ENCODE data around the gene M1AP.
A peak's percentile ranks its signal among the peaks of the same experiment; 100 is the strongest.
"Not testable (repeated sequence)": the region's sequence is repeated elsewhere in the genome, so short reads cannot be mapped to it uniquely, and the experiment has no call there.

The M1AP gene

GRCh38 chr2:74646834-74647482 lies 1.2 kb downstream of the M1AP start:
- peak; percentile 8 for DNase-seq

- no peak for DNase-seq
Observed at GRCh38 chr2:74646201-74646600, 1.9 kb downstream of the M1AP start.

GRCh38 chr2:74645344-74645743 lies 2.8 kb downstream of the M1AP start:
- no peak for DNase-seq

GRCh38 chr2:74639550-74639949 lies 8.6 kb downstream of the M1AP start:
- no peak for DNase-seq

- DNase-seq = no peak
Observed at GRCh38 chr2:74632939-74633312, 15.2 kb downstream of the M1AP start.

- DNase-seq = no peak
Observed at GRCh38 chr2:74632209-74632938, 15.8 kb downstream of the M1AP start.

GRCh38 chr2:74630454-74630853 lies 17.7 kb downstream of the M1AP start:
- not testable (repeated sequence) for DNase-seq

GRCh38 chr2:74628538-74629105 lies 19.5 kb downstream of the M1AP start:
- no peak for DNase-seq

- no peak for DNase-seq
Observed at GRCh38 chr2:74625658-74626425, 22.3 kb downstream of the M1AP start.

- no peak for DNase-seq
Observed at GRCh38 chr2:74620671-74621070, 27.5 kb downstream of the M1AP start.

GRCh38 chr2:74619651-74620297 lies 28.4 kb downstream of the M1AP start:
- DNase-seq = no peak

- DNase-seq = no peak
Observed at GRCh38 chr2:74618410-74619083, 29.6 kb downstream of the M1AP start.

- DNase-seq = no peak
Observed at GRCh38 chr2:74617122-74617521, 31.0 kb downstream of the M1AP start.

GRCh38 chr2:74606927-74607326 lies 41.2 kb downstream of the M1AP start:
- no peak for DNase-seq

GRCh38 chr2:74603282-74604000 lies 44.7 kb downstream of the M1AP start:
- no peak for DNase-seq

GRCh38 chr2:74602586-74603281 lies 45.4 kb downstream of the M1AP start:
- DNase-seq = no peak

GRCh38 chr2:74599676-74600075 lies 48.5 kb downstream of the M1AP start:
- DNase-seq = no peak

- peak; percentile 17 for DNase-seq
Observed at GRCh38 chr2:74597410-74597809, 50.7 kb downstream of the M1AP start.

- no peak for DNase-seq
Observed at GRCh38 chr2:74596584-74596983, 51.5 kb downstream of the M1AP start.

GRCh38 chr2:74593826-74594772 lies 54.0 kb downstream of the M1AP start:
- no peak for DNase-seq

Measured in retina (tissue), 1 donor.